Endodermal cell (in vitro differentiated cells): ENCODE data around the gene GRID1. TPM values are rescaled to one million over a fixed set of nuclear protein-coding genes. Genes with fewer than 3 reads are reported as not detected.
A peak's percentile ranks its signal among the peaks of the same experiment; 100 is the strongest.

ENCODE experiments used
- DNase-seq: peaks from one replicate; pipeline ENCODE4 v3.0.0-alpha.2; 2017
- H3K27ac ChIP-seq: 2 replicates; pipeline ENCODE4 v1.5.1; 2013; ENCODE audit warnings: mild to moderate bottlenecking, low read depth, low read length, moderate library complexity
- H3K27me3 ChIP-seq: 2 replicates; pipeline ENCODE4 v1.6.1; 2013; ENCODE audit warnings: mild to moderate bottlenecking, low read length, moderate library complexity; ENCODE audit not compliant: insufficient read depth, control insufficient read depth, poor library complexity, severe bottlenecking
- H3K36me3 ChIP-seq: 2 replicates; pipeline ENCODE4 v1.7.0; 2013; ENCODE audit warnings: mild to moderate bottlenecking, low read length, moderate library complexity; ENCODE audit not compliant: control insufficient read depth, insufficient read depth
- H3K4me1 ChIP-seq: one replicate; pipeline ENCODE4 v1.7.0; 2013; ENCODE audit warnings: low read length; ENCODE audit not compliant: control insufficient read depth, insufficient read depth
- H3K4me3 ChIP-seq: 2 replicates; pipeline ENCODE4 v1.5.1; 2013; ENCODE audit warnings: mild to moderate bottlenecking, low read length, moderate library complexity
- H3K9ac ChIP-seq: 2 replicates; pipeline ENCODE4 v1.6.1; 2013; ENCODE audit warnings: mild to moderate bottlenecking, low read length, moderate library complexity; ENCODE audit not compliant: poor library complexity, severe bottlenecking; ENCODE audit errors: extremely low read depth
- H3K9me3 ChIP-seq: 2 replicates; pipeline ENCODE4 v1.6.1; 2013; ENCODE audit warnings: mild to moderate bottlenecking, low read length, moderate library complexity; ENCODE audit not compliant: control insufficient read depth
- H3K27ac Mint-ChIP-seq: 2 replicates; pipeline ENCODE4 v1.8.0; 2020; ENCODE audit warnings: mixed read lengths
- H3K27me3 Mint-ChIP-seq: 2 replicates; pipeline ENCODE4 v1.8.0; 2021; ENCODE audit warnings: mild to moderate bottlenecking, mixed read lengths; ENCODE audit not compliant: insufficient read depth
- H3K36me3 Mint-ChIP-seq: 2 replicates; pipeline ENCODE4 v1.8.0; 2020; ENCODE audit warnings: low read depth, mixed read lengths
- H3K4me1 Mint-ChIP-seq: 2 replicates; pipeline ENCODE4 v1.8.0; 2020; ENCODE audit warnings: mixed read lengths
- H3K4me3 Mint-ChIP-seq: 2 replicates; pipeline ENCODE4 v1.8.0; 2020; ENCODE audit warnings: mild to moderate bottlenecking, moderate library complexity, mixed read lengths
- H3K9me3 Mint-ChIP-seq: 2 replicates; pipeline ENCODE4 v1.8.0; 2020; ENCODE audit warnings: mild to moderate bottlenecking, mixed read lengths
- CTCF ChIP-seq: fragments of 200-600 bp; sonication (generic); conservative IDR thresholded peaks from 2 replicates; pipeline ENCODE4 v1.5.0; 2021; ENCODE audit warnings: antibody characterized with exemption, mild to moderate bottlenecking
- WGBS, 2 experiments: methylation state at CpG; one replicate each; pipeline versions ENCODE4 v1.1.5 to v1.1.7; 2013; ENCODE audit warnings: missing lambda C conversion rate in 2 of 2, mixed read lengths in 1 of 2; ENCODE audit not compliant: insufficient coverage in 1 of 2, insufficient read length in 1 of 2; 5-methylcytosine and 5-hydroxymethylcytosine counted together
- total RNA-seq, 2 donors: library from RNA; stranded (reverse); fragmentation: NEBNext Ultra II Directional in 1 of 2; extraction: Animal tissue kit (Norgen Biotek cat#: 25700) in 1 of 2; gene quantifications; 2 replicates in 1 of 2; 3 replicates in 1 of 2; pipeline ENCODE4 v1.2.1, GENCODE V29; 2021

The GRID1 gene
- total RNA-seq, 2 donors from 2014 or later, result 0.13 to 0.53 TPM

GRCh38 chr10:86121200-86121599 lies 245.4 kb downstream of the GRID1 start:
- no peak overlapping the region for H3K9ac ChIP-seq
- 88 to 92% methylated on average over 1 of the region's 1 CpG for WGBS, 2 experiments
- no peaks in the 10 kb centered on the region for H3K27me3 Mint-ChIP-seq
- H3K4me1 ChIP-seq, result no peaks in the 10 kb centered on the region
- TF ChIP-seq CTCF, result no peak
- no peaks in the 10 kb centered on the region for H3K9me3 Mint-ChIP-seq
- no peaks in the 10 kb centered on the region for H3K36me3 Mint-ChIP-seq
- H3K27ac Mint-ChIP-seq, result no peak overlapping the region
- no peaks in the 10 kb centered on the region for H3K36me3 ChIP-seq
- no peak overlapping the region for H3K4me3 ChIP-seq
- H3K27me3 ChIP-seq, result peaks cover 5% of the 10 kb centered on the region
- DNase-seq, result no peak
- H3K4me1 Mint-ChIP-seq, result no peaks in the 10 kb centered on the region
- no peaks in the 10 kb centered on the region for H3K9me3 ChIP-seq
- no peak overlapping the region for H3K4me3 Mint-ChIP-seq
- no peak overlapping the region for H3K27ac ChIP-seq

GRCh38 chr10:86117051-86117450 lies 249.5 kb downstream of the GRID1 start:
- Histone ChIP-seq H3K27me3 (peaks cover 5% of the 10 kb centered on the region), H3K4me1 (no peaks in the 10 kb centered on the region), H3K9ac (no peak overlapping the region), H3K36me3 (no peaks in the 10 kb centered on the region), H3K4me3 (no peak overlapping the region), H3K9me3 (no peaks in the 10 kb centered on the region), H3K27ac (no peak overlapping the region)
- TF ChIP-seq CTCF, result no peak
- DNase-seq, result peak; percentile 11
- H3K27ac Mint-ChIP-seq, result no peak overlapping the region
- H3K36me3 Mint-ChIP-seq, result no peaks in the 10 kb centered on the region
- H3K27me3 Mint-ChIP-seq, result no peaks in the 10 kb centered on the region
- no peaks in the 10 kb centered on the region for H3K4me1 Mint-ChIP-seq
- no peaks in the 10 kb centered on the region for H3K9me3 Mint-ChIP-seq
- H3K4me3 Mint-ChIP-seq, result no peak overlapping the region

- H3K4me3 Mint-ChIP-seq, result no peak overlapping the region
- H3K4me1 ChIP-seq, result no peaks in the 10 kb centered on the region
- no peak overlapping the region for H3K27ac ChIP-seq
- no peaks in the 10 kb centered on the region for H3K36me3 Mint-ChIP-seq
- H3K27me3 ChIP-seq, result no peaks in the 10 kb centered on the region
- H3K27ac Mint-ChIP-seq, result no peak overlapping the region
- no peaks in the 10 kb centered on the region for H3K27me3 Mint-ChIP-seq
- H3K36me3 ChIP-seq, result no peaks in the 10 kb centered on the region
- H3K9me3 ChIP-seq, result no peaks in the 10 kb centered on the region
- H3K4me1 Mint-ChIP-seq, result no peaks in the 10 kb centered on the region
- no peak overlapping the region for H3K4me3 ChIP-seq
- no peak for TF ChIP-seq CTCF
- peak; percentile 22 for DNase-seq
- no peaks in the 10 kb centered on the region for H3K9me3 Mint-ChIP-seq
- 90 to 95% methylated on average over 3 of the region's 3 CpGs for WGBS, 2 experiments
- no peak overlapping the region for H3K9ac ChIP-seq
Measured at GRCh38 chr10:86113983-86114382, 252.6 kb downstream of the GRID1 start.
